Retinal pigment epithelial cell (primary cell): ENCODE results near the gene PPP1R13B.

Experiments used
- DNase-seq: peaks from one replicate; pipeline ENCODE4 v3.0.0-alpha.2; 2010; ENCODE audit warnings: low read depth
- H3K4me3 ChIP-seq: 2 replicates; pipeline ENCODE4 v1.5.1; 2011; ENCODE audit warnings: mild to moderate bottlenecking, low read length, control low read depth, moderate library complexity
- CTCF ChIP-seq: conservative IDR thresholded peaks from 2 replicates; pipeline ENCODE4 v1.5.1; 2011; ENCODE audit warnings: low read depth, low read length, control low read depth, inconsistent platforms

Gene PPP1R13B

GRCh38 chr14:103728721-103729120, 118.7 kb downstream of the PPP1R13B start:
- TF ChIP-seq CTCF, result peak; percentile 34
- H3K4me3 ChIP-seq, result no peak overlapping the region
- DNase-seq, result no peak

DNA sequence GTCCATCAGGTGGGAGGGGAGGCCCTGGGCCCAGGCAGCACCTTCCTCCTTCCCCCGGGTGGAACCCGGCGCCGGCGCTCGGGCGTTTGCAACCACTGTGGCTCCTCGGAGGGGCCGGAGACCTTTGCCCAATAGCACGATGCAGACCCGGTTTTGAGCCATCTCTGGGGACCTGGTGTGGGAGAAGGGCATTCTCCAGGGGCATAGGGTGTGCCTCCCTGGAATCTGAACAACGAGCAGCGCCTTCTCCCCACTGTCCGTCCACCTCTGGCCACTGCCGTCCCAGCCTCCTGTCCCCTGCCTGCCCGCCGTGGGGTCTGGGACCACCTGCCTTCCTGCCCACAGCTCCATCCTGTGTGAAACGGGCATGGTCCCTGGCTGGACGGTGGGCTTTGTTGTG, 119.2 kb downstream of the PPP1R13B start:
- no peak for TF ChIP-seq CTCF
- no peak overlapping the region for H3K4me3 ChIP-seq
- no peak for DNase-seq

GRCh38 chr14:103727313-103727980, 119.9 kb downstream of the PPP1R13B start:
- no peak overlapping the region for H3K4me3 ChIP-seq
- no peak for DNase-seq
- peak; percentile 45 for TF ChIP-seq CTCF

- no peak for DNase-seq
- no peak overlapping the region for H3K4me3 ChIP-seq
- no peak for TF ChIP-seq CTCF
Measured at GRCh38 chr14:103726474-103726873, 120.9 kb downstream of the PPP1R13B start.

GRCh38 chr14:103725739-103726395, 121.5 kb downstream of the PPP1R13B start:
- no peak overlapping the region for H3K4me3 ChIP-seq
- no peak for DNase-seq
- TF ChIP-seq CTCF, result no peak

DNA sequence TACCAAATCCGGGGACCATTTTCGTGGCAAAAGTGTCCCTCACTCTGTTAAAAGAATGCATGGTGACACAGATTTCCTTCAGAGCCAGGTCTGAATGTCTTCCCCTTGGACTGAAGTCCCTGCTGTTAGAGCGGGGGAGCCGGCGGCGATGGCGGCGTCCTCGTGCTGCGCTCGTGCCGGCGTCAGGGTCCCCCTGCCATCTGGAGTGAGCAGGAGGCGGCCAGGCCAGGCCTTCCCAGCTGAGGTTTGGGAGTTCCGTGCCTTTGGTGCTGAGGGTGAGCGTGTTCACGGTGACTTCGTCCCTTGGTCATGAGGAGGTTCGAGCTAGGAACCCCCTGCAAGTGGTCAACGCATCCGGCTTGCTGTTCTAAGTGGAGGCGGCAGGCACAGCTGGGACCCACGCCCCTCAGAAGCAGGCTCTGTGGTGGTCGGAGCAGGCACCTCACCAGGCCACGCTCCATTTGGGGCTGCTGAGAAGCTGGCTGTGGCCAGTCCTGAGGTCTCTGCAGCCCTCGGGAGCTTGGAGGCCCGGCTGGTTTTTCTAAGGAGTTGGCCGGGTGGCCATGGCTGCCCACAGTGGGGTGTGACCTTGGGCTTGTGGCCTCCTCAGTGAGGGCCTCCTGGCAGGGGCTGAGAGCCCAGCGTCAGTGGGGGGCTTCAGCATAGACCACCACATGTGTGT, 122.2 kb downstream of the PPP1R13B start:
- no peak for TF ChIP-seq CTCF
- DNase-seq, result no peak
- no peak overlapping the region for H3K4me3 ChIP-seq
